Esophagus muscularis mucosa (tissue), 4 donors: ENCODE data around the gene PPARG. TPM values are rescaled to one million over a fixed set of nuclear protein-coding genes. Genes with fewer than 3 reads are reported as not detected.

Experiments used
- DNase-seq: peaks from one replicate; pipeline ENCODE4 v3.0.0-alpha.2; 2017; ENCODE audit errors: extremely low spot score
- H3K27ac ChIP-seq, 4 donors: fragments of 200-600 bp; sonication (generic); replicated peaks in 1 of 4; 1 replicate in 3 of 4; 2 replicates in 1 of 4; pipeline ENCODE4 v1.5.1; 2016 to 2019; ENCODE audit warnings: mild to moderate bottlenecking in 1 of 4
- H3K27me3 ChIP-seq, 4 donors: fragments of 200-600 bp; sonication (generic); one replicate each; pipeline versions ENCODE4 v1.5.1 to v1.6.0; 2016 to 2019
- H3K36me3 ChIP-seq, 4 donors: fragments of 200-600 bp; sonication (generic); one replicate each; pipeline ENCODE4 v1.5.1; 2016 to 2019
- H3K4me1 ChIP-seq, 4 donors: fragments of 200-600 bp; sonication (generic); one replicate each; pipeline ENCODE4 v1.5.1; 2016 to 2019
- H3K4me3 ChIP-seq, 4 donors: fragments of 200-600 bp; sonication (generic); 1 replicate in 2 of 4; 2 replicates in 2 of 4; pipeline ENCODE4 v1.5.1; 2016 to 2019; ENCODE audit warnings: mild to moderate bottlenecking in 4 of 4, moderate library complexity in 1 of 4
- H3K9me3 ChIP-seq, 4 donors: fragments of 200-600 bp; sonication (generic); 1 replicate in 3 of 4; 2 replicates in 1 of 4; pipeline ENCODE4 v1.5.1; 2016 to 2019
- EP300 ChIP-seq: sonication (generic); formaldehyde crosslinking; IDR thresholded peaks from one replicate; pipeline ENCODE4 v1.6.1; 2017; ENCODE audit warnings: antibody characterized with exemption
- POLR2A ChIP-seq: fragments of 450-650 bp; IDR thresholded peaks from one replicate; pipeline ENCODE4 v1.6.1; 2017; ENCODE audit warnings: antibody characterized with exemption, moderate library complexity, mild to moderate bottlenecking, low read depth
- POLR2AphosphoS5 ChIP-seq, 2 donors: sonication (generic); formaldehyde crosslinking; IDR thresholded peaks; one replicate each; pipeline ENCODE4 v1.6.1; 2017; ENCODE audit warnings: antibody characterized with exemption in 2 of 2
- WGBS: methylation state at CpG from one replicate; pipeline ENCODE4 v1.1.5; 2018; 5-methylcytosine and 5-hydroxymethylcytosine counted together
- intact Hi-C: fragments of 100-400 bp; cut with DNase I; formaldehyde crosslinking; loops from one replicate; pipeline ENCODE4 v1.15.1; 2023
- total RNA-seq, 4 donors: library from RNA; depleted of rRNA; stranded (reverse); fragments of >200 nt; gene quantifications; one replicate each; pipeline versions ENCODE4 v1.1.0 to v1.2.1, GENCODE V29; 2016
- TF ChIP-seq, protein P1 (sequence below), 3 experiments: fragments of 200-600 bp in 2 of 3; fragments of 450-650 bp in 1 of 3; sonication (generic) in 2 of 3; IDR thresholded peaks; one replicate each; pipeline ENCODE4 v1.5.1; 2017 to 2019; ENCODE audit warnings: antibody characterized with exemption in 3 of 3, mild to moderate bottlenecking in 2 of 3, moderate library complexity in 1 of 3

PPARG gene
- total RNA-seq, 4 donors from 2014 or later: 3.7 to 10.6 (median 8.8) TPM

DNA sequence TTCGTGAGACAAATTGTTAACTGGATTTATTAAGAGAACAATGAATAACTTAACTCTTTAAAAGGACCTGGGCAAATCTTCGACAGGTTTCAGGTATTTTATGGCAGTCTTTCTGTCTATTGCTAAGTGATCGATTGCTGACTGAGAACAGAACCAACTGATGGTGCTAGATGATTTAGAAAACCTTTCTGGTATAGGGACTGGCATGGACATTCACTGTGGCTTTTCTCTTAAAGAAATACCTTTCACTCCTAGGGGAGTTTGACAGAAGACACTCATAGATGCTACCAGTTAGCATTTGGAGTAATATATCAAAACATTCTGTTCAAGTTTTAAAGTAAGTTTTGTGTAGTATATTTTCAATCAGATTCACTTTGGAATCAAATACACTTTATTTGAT lies 654 bp downstream of the PPARG start:
- H3K36me3 ChIP-seq: no peaks in the 10 kb centered on the region
- H3K9me3 ChIP-seq: peaks cover 0 to 6% (median 4%) of the 10 kb centered on the region in 4 donors
- TF ChIP-seq EP300 (no peak), POLR2AphosphoS5 (IDR thresholded peaks at IDR 0.05) (no peak), POLR2A (no peak)
- TF ChIP-seq, protein P1, sequence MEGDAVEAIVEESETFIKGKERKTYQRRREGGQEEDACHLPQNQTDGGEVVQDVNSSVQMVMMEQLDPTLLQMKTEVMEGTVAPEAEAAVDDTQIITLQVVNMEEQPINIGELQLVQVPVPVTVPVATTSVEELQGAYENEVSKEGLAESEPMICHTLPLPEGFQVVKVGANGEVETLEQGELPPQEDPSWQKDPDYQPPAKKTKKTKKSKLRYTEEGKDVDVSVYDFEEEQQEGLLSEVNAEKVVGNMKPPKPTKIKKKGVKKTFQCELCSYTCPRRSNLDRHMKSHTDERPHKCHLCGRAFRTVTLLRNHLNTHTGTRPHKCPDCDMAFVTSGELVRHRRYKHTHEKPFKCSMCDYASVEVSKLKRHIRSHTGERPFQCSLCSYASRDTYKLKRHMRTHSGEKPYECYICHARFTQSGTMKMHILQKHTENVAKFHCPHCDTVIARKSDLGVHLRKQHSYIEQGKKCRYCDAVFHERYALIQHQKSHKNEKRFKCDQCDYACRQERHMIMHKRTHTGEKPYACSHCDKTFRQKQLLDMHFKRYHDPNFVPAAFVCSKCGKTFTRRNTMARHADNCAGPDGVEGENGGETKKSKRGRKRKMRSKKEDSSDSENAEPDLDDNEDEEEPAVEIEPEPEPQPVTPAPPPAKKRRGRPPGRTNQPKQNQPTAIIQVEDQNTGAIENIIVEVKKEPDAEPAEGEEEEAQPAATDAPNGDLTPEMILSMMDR (IDR thresholded peaks at IDR 0.05): no peak
- H3K27ac ChIP-seq: no peak overlapping the region
- peaks cover 5 to 20% (median 17%) of the 10 kb centered on the region in 4 donors for H3K4me1 ChIP-seq
- WGBS: 63% methylated on average over 3 of the region's 3 CpGs
- DNase-seq: no peak
- H3K4me3 ChIP-seq: peak overlapping the region in 2 of 4 donors; percentile 57 to 69
- intact Hi-C loops: loop anchor here (10.0 kb wide), 1 partner anchor 185 kb away; no protein-coding TSS in a partner anchor
- peaks cover 0 to 42% (median 4%) of the 10 kb centered on the region in 4 donors for H3K27me3 ChIP-seq

DNA sequence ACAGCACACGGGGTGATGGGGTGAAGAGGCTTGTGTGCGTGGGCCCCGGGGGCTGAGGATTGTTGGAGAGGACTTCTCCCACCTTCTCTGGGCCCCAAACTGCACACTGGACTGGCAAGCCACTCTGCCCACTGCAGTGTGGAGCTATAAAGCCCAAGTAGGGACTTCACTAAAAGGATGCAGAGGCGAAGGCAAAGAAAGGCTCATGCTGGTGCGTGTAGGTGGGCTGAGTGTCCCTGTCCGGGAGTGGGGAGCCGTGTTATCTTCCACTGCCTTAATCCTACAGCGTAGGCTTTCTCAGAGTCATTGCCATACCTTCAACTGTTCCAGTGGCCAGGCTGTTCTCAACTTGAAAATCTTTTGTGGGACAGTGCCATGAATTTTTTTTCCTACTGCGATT lies 3.9 kb downstream of the PPARG start:
- H3K4me3 ChIP-seq: no peak overlapping the region
- 80% methylated on average over 9 of the region's 9 CpGs for WGBS
- H3K36me3 ChIP-seq: no peaks in the 10 kb centered on the region
- TF ChIP-seq POLR2AphosphoS5 (IDR thresholded peaks at IDR 0.05) (no peak), EP300 (no peak), POLR2A (no peak)
- TF ChIP-seq, protein P1 (IDR thresholded peaks at IDR 0.05): no peak
- no peak overlapping the region for H3K27ac ChIP-seq
- peaks cover 0 to 12% (median 11%) of the 10 kb centered on the region in 4 donors for H3K4me1 ChIP-seq
- H3K27me3 ChIP-seq: peaks cover 0 to 13% (median 0%) of the 10 kb centered on the region in 4 donors
- no peaks in the 10 kb centered on the region for H3K9me3 ChIP-seq
- intact Hi-C loops: no loop called here
- DNase-seq: no peak

DNA sequence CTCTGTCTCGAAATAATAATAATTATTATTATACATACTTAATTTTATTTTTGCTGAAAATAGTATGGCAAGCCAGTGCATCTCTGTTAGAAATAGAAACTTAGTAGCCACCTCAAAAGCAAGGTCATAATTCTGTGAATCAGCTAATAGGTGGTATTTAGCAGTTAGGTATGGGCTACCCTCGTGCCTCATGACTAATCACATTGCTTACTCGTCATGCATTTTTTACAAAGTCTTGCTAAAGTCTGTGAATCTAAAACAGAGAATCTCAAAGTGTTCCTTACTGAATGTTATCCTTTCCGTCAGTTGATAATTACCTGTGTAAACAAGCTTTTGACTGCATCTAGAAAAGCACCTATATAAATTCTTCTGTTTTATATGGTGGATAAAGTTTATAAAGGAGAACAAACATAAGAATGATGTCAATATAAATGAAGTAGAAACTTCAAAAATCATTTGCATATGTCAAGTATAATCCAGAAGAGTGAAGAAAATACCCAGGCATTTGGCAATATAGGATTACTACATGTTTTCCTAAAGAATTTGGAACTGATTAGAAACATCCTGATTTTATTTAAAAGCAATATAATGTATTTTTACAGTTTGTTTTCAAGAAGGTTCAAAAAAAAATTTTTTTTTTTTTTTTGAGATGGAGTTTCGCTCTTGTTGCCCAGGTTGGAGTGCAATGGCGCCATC lies 6.2 kb downstream of the PPARG start:
- intact Hi-C loops: no loop called here

DNA sequence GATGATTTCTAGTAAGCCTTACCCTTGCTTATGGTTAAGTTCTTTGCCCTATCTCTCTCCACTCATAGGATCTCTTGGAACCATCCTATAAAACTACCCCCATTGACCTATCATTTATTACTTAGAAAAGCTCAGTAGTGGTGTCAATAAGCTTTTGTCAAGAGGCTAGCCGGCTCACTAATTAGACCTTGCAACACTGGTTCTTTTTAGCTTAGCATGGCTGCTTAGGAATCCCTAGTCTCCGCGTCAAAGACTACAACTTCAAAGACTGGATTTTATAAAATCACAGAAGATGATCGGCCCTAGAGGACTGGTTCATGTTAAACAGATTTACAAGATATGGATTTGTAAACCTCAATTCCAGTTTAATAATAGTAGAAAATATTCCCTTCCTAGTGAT lies 7.6 kb downstream of the PPARG start:
- TF ChIP-seq, protein P1 (IDR thresholded peaks at IDR 0.05): no peak
- TF ChIP-seq POLR2AphosphoS5 (IDR thresholded peaks at IDR 0.05) (no peak), EP300 (no peak), POLR2A (no peak)
- intact Hi-C loops: no loop called here

More for the DNA sequence above, 6.2 kb downstream of the PPARG start:
- 91% methylated on average over 6 of the region's 6 CpGs for WGBS
- Histone ChIP-seq H3K4me3 (no peak overlapping the region), H3K4me1 (no peaks in the 10 kb centered on the region), H3K36me3 (no peaks in the 10 kb centered on the region), H3K27ac (no peak overlapping the region), H3K9me3 (no peaks in the 10 kb centered on the region), H3K27me3 (no peaks in the 10 kb centered on the region)
- TF ChIP-seq POLR2A (no peak), POLR2AphosphoS5 (IDR thresholded peaks at IDR 0.05) (no peak), EP300 (no peak)
- TF ChIP-seq, protein P1 (IDR thresholded peaks at IDR 0.05): no peak
- no peak for DNase-seq

More for the DNA sequence above, 7.6 kb downstream of the PPARG start:
- Histone ChIP-seq H3K4me3 (no peak overlapping the region), H3K36me3 (no peaks in the 10 kb centered on the region), H3K9me3 (no peaks in the 10 kb centered on the region), H3K4me1 (no peaks in the 10 kb centered on the region), H3K27ac (no peak overlapping the region), H3K27me3 (no peaks in the 10 kb centered on the region)
- no peak for DNase-seq
- WGBS: 92% methylated on average over 4 of the region's 4 CpGs
